ENCODE results near the gene RSKR.
A peak's percentile ranks its signal among the peaks of the same experiment; 100 is the strongest.
"Not testable (repeated sequence)": the region's sequence is repeated elsewhere in the genome, so short reads cannot be mapped to it uniquely, and the experiment has no call there.

RSKR gene, protein sequence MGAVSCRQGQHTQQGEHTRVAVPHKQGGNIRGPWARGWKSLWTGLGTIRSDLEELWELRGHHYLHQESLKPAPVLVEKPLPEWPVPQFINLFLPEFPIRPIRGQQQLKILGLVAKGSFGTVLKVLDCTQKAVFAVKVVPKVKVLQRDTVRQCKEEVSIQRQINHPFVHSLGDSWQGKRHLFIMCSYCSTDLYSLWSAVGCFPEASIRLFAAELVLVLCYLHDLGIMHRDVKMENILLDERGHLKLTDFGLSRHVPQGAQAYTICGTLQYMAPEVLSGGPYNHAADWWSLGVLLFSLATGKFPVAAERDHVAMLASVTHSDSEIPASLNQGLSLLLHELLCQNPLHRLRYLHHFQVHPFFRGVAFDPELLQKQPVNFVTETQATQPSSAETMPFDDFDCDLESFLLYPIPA

GRCh38 chr17:28613931-28614381 lies at the start of gene RSKR:
Gene RSKR (minus strand): TSS chr17:28614185. CDS start chr17:28614161, 24 bp downstream.
- DNase-seq (ENCODE audit: low read depth) = no peak

GRCh38 chr17:28663723-28664122 lies 49.7 kb upstream of the RSKR start:
- no peak for TF ChIP-seq CTCF (IDR thresholded peaks at IDR 0.05; ENCODE audit: control insufficient read depth, extremely low read depth, insufficient read depth)
- DNase-seq (ENCODE audit: low read depth) = no peak
- H3K4me3 ChIP-seq (ENCODE audit: low read depth, low read length) = peak overlapping the region; percentile 89

More at GRCh38 chr17:28613931-28614381, at the start of gene RSKR:
- no peak within 1 kb of the TSS for H3K4me3 ChIP-seq (ENCODE audit: low read depth, low read length)
- no peak for TF ChIP-seq CTCF (IDR thresholded peaks at IDR 0.05; ENCODE audit: control insufficient read depth, extremely low read depth, insufficient read depth)

DNA sequence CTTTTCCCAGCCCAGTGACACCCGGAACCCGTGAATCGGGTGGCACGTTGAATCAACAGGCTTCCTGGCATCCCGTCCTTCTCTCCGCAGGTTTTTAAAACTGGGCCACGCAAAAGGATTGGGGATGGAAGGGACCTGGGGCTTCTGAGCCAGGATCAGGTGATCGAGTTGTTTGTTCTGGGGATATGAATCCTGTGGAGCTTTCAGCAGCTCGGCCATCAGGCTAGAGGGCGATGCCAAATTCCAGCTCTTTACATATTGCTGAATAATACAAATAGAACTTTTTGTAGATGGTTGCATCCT lies 48.5 kb upstream of the RSKR start:
- no peak for DNase-seq (ENCODE audit: low read depth)
- TF ChIP-seq CTCF (IDR thresholded peaks at IDR 0.05; ENCODE audit: control insufficient read depth, extremely low read depth, insufficient read depth) = no peak
- H3K4me3 ChIP-seq (ENCODE audit: low read depth, low read length) = peak overlapping the region; percentile 89

- peak within 1 kb of the TSS; percentile 89 for H3K4me3 ChIP-seq (ENCODE audit: low read depth, low read length)
- DNase-seq (ENCODE audit: low read depth) = peak; percentile 32
- no peak for TF ChIP-seq CTCF (IDR thresholded peaks at IDR 0.05; ENCODE audit: control insufficient read depth, extremely low read depth, insufficient read depth)
Measured at GRCh38 chr17:28661635-28662526, 47.9 kb upstream of the RSKR start, which contains the start of the genes SDF2 and SUPT6H. Gene SDF2 (minus strand): TSS chr17:28661906. CDS start chr17:28661876, 30 bp downstream. Gene SUPT6H (plus strand): TSS chr17:28662205. CDS start chr17:28673402, 11,197 bp downstream.

- H3K4me3 ChIP-seq (ENCODE audit: low read depth, low read length); DNase-seq (ENCODE audit: low read depth): not testable (repeated sequence)
Measured at GRCh38 chr17:28659497-28659881, 45.5 kb upstream of the RSKR start.

GRCh38 chr17:28658766-28659496 lies 44.9 kb upstream of the RSKR start:
- not testable (repeated sequence) for H3K4me3 ChIP-seq (ENCODE audit: low read depth, low read length); DNase-seq (ENCODE audit: low read depth)

DNA sequence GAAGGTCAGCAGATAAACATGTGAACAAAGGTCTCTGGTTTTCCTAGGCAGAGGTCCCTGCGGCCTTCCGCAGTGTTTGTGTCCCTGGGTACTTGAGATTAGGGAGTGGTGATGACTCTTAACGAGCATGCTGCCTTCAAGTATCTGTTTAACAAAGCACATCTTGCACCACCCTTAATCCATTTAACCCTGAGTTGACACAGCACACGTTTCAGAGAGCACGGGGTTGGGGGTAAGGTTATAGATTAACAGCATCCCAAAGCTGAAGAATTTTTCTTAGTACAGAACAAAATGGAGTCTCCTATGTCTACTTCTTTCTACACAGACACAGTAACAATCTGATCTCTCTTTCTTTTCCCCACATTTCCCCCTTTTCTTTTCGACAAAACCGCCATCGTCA lies 44.4 kb upstream of the RSKR start:
- DNase-seq (ENCODE audit: low read depth); H3K4me3 ChIP-seq (ENCODE audit: low read depth, low read length): not testable (repeated sequence)

DNA sequence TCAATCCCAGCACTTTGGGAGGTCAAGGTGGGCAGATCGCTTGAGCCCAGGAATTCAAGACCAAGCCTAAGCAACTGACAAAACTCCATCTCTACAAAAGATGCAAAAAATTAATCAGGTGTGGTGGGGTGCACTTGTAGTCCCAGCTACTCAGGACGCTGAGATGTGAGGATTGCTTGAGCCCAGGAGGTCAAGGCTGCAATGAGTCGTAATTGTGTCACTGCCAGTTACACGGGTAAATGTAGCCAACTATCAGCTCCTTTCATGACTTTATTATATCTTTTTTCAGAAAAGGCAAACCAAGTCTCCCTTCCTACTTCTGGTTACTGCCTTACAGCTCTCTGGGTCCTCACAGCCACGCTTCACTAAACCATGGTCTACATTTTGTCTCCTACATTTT lies 43.8 kb upstream of the RSKR start:
- no peak overlapping the region for H3K4me3 ChIP-seq (ENCODE audit: low read depth, low read length)
- no peak for TF ChIP-seq CTCF (IDR thresholded peaks at IDR 0.05; ENCODE audit: control insufficient read depth, extremely low read depth, insufficient read depth)
- DNase-seq (ENCODE audit: low read depth) = no peak

Measured in LNCaP clone FGC (cell line).